ENCODE results near the gene IGF2BP2.

Gene IGF2BP2

DNA sequence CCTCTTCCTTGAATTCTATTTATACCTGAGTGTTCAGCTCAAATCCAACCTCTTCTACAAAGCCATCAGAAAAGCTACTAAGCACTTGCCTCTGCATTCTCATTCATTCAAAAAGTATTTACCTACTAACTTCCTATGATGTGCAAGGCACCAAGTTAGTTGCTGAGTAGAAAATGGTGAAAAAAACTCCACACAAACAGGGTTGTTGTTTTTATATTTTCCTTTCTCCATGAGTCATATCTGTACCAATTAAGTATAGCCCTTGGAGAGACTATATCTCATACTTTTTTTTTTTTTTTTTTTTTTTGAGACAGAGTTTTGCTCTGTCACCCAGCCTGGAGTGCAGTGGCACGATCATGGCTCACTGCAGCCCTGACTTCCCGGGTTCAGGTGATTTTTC is 67.7 kb downstream of the IGF2BP2 start:
- Histone ChIP-seq H2AFZ (ENCODE audit: low read depth) (no peak overlapping the region), H3K9ac (no peak overlapping the region), H3K79me2 (ENCODE audit: insufficient read depth, low read depth) (no peaks in the 10 kb centered on the region; the same call in 1 of the 2 replicates), H3K4me3 (IDR thresholded peaks at IDR 0.05; ENCODE audit: insufficient read depth, low read depth, low read length) (no peak overlapping the region), H3K27me3 (ENCODE audit: insufficient read depth, low read depth) (no peaks in the 10 kb centered on the region), H3K36me3 (ENCODE audit: insufficient read depth) (no peaks in the 10 kb centered on the region), H3K4me1 (ENCODE audit: low read depth, poor library complexity, severe bottlenecking) (no peaks in the 10 kb centered on the region), H4K20me1 (ENCODE audit: insufficient read depth) (no peaks in the 10 kb centered on the region), H3K4me2 (no peak overlapping the region), H3K27ac (no peak overlapping the region)
- TF ChIP-seq, protein P1, sequence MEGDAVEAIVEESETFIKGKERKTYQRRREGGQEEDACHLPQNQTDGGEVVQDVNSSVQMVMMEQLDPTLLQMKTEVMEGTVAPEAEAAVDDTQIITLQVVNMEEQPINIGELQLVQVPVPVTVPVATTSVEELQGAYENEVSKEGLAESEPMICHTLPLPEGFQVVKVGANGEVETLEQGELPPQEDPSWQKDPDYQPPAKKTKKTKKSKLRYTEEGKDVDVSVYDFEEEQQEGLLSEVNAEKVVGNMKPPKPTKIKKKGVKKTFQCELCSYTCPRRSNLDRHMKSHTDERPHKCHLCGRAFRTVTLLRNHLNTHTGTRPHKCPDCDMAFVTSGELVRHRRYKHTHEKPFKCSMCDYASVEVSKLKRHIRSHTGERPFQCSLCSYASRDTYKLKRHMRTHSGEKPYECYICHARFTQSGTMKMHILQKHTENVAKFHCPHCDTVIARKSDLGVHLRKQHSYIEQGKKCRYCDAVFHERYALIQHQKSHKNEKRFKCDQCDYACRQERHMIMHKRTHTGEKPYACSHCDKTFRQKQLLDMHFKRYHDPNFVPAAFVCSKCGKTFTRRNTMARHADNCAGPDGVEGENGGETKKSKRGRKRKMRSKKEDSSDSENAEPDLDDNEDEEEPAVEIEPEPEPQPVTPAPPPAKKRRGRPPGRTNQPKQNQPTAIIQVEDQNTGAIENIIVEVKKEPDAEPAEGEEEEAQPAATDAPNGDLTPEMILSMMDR (conservative IDR thresholded peaks at IDR 0.05; ENCODE audit: low read depth, low read length) = no peak

DNA sequence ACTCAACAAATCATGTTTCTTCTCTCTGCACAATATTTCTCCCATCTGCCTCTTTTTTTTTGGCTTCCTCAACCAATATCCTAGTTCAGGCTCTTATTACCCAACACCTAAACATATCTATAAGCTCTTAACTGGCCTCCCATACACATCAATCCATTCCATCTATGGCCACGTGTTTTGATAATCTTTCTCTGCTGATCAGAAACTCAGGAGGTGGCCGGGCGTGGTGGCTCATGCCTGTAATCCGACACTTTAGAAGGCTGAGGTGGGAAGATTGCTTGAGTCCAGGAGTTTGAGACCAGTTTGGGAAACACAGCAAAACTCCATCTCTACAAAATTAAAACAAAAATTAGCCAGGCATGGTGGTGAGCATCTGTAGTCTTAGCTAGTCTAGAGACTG is 68.4 kb downstream of the IGF2BP2 start:
- Histone ChIP-seq H3K27me3 (ENCODE audit: insufficient read depth, low read depth) (no peaks in the 10 kb centered on the region), H3K36me3 (ENCODE audit: insufficient read depth) (no peaks in the 10 kb centered on the region), H3K4me1 (ENCODE audit: low read depth, poor library complexity, severe bottlenecking) (no peaks in the 10 kb centered on the region), H4K20me1 (ENCODE audit: insufficient read depth) (no peaks in the 10 kb centered on the region), H3K79me2 (ENCODE audit: insufficient read depth, low read depth) (no peaks in the 10 kb centered on the region; the same call in 1 of the 2 replicates), H3K4me3 (IDR thresholded peaks at IDR 0.05; ENCODE audit: insufficient read depth, low read depth, low read length) (no peak overlapping the region), H3K9ac (no peak overlapping the region), H3K27ac (no peak overlapping the region), H3K4me2 (no peak overlapping the region), H2AFZ (ENCODE audit: low read depth) (no peak overlapping the region)
- TF ChIP-seq, protein P1 (conservative IDR thresholded peaks at IDR 0.05; ENCODE audit: low read depth, low read length) = no peak

GRCh38 chr3:185754920-185755319 is 69.9 kb downstream of the IGF2BP2 start:
- H3K27me3 ChIP-seq (ENCODE audit: insufficient read depth, low read depth) = no peaks in the 10 kb centered on the region
- H3K36me3 ChIP-seq (ENCODE audit: insufficient read depth) = no peaks in the 10 kb centered on the region
- no peaks in the 10 kb centered on the region for H3K4me1 ChIP-seq (ENCODE audit: low read depth, poor library complexity, severe bottlenecking)
- H4K20me1 ChIP-seq (ENCODE audit: insufficient read depth) = no peaks in the 10 kb centered on the region
- no peak overlapping the region for H2AFZ ChIP-seq (ENCODE audit: low read depth)
- no peak overlapping the region for H3K4me3 ChIP-seq (IDR thresholded peaks at IDR 0.05; ENCODE audit: insufficient read depth, low read depth, low read length)
- TF ChIP-seq, protein P1 (conservative IDR thresholded peaks at IDR 0.05; ENCODE audit: low read depth, low read length) = no peak
- no peaks in the 10 kb centered on the region; the same call in 1 of the 2 replicates for H3K79me2 ChIP-seq (ENCODE audit: insufficient read depth, low read depth)
- H3K4me2 ChIP-seq = no peak overlapping the region
- no peak overlapping the region for H3K27ac ChIP-seq
- no peak overlapping the region for H3K9ac ChIP-seq

DNA sequence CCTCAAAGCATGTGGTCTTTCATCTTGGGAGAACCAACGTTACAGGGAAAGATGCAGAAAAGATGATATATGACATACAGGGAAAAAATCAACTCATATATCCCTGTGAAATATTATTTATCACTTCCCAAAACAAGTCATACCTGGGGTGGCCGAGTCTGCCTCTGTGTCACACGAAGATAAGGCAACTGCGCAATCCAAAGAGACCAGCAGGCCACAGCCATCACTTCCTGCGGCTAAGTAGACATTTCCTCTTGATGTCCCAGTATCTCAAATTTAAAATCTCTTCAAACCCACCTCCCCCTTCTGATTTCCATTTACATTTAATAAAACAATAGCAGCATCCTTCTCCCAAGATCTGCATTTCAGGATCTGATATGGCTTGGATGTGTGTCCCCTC is 71.5 kb downstream of the IGF2BP2 start:
- H3K4me2 ChIP-seq = no peak overlapping the region
- H3K27ac ChIP-seq = no peak overlapping the region
- TF ChIP-seq, protein P1 (conservative IDR thresholded peaks at IDR 0.05; ENCODE audit: low read depth, low read length) = no peak

More for the DNA sequence above, 71.5 kb downstream of the IGF2BP2 start:
- no peaks in the 10 kb centered on the region for H3K4me1 ChIP-seq (ENCODE audit: low read depth, poor library complexity, severe bottlenecking)
- no peak overlapping the region for H3K4me3 ChIP-seq (IDR thresholded peaks at IDR 0.05; ENCODE audit: insufficient read depth, low read depth, low read length)
- no peak overlapping the region for H2AFZ ChIP-seq (ENCODE audit: low read depth)
- no peaks in the 10 kb centered on the region; the same call in 1 of the 2 replicates for H3K79me2 ChIP-seq (ENCODE audit: insufficient read depth, low read depth)
- no peak overlapping the region for H3K9ac ChIP-seq
- H4K20me1 ChIP-seq (ENCODE audit: insufficient read depth) = no peaks in the 10 kb centered on the region
- H3K27me3 ChIP-seq (ENCODE audit: insufficient read depth, low read depth) = no peaks in the 10 kb centered on the region
- H3K36me3 ChIP-seq (ENCODE audit: insufficient read depth) = no peaks in the 10 kb centered on the region
